ENCODE data around the gene SNRPD2. TPM values are rescaled to one million over a fixed set of nuclear protein-coding genes. Genes with fewer than 3 reads are reported as not detected.

Gene SNRPD2
- total RNA-seq, 2 experiments from 2014 or later: 634 to 652 TPM

- no peaks in the 10 kb centered on the region for H3K27me3 Mint-ChIP-seq (ENCODE audit: low read depth)
- H3K4me3 Mint-ChIP-seq: peak within 1 kb of the TSS; percentile 92
- ATAC-seq (peak; percentile 24), DNase-seq (peak; percentile 72)
- H3K4me1 Mint-ChIP-seq (ENCODE audit: low read depth): peaks cover 49% of the 10 kb centered on the region
- H3K27ac Mint-ChIP-seq: peak within 1 kb of the TSS; percentile 90
- CTCF ChIA-PET: interaction anchor here (0.7 to 7.2 kb wide), 8 partner anchors 10 to 153 kb away, joined by 3 to 47 read pairs (median 3); partner anchors contain the start of gene GPR4
- POLR2A ChIA-PET: interaction anchor here (1.1 kb wide), 1 partner anchor 41 kb away, joined by 4 read pairs; no protein-coding TSS in a partner anchor
- H3K9me3 Mint-ChIP-seq (ENCODE audit: insufficient read depth): no peaks in the 10 kb centered on the region
- H3K36me3 Mint-ChIP-seq (ENCODE audit: low read depth): peaks cover 15% of the 10 kb centered on the region
Measured at GRCh38 chr19:45638930-45639729, 52.6 kb downstream of the SNRPD2 start, which contains the start of gene EML2. Gene EML2 (minus strand): TSS chr19:45639397. CDS start chr19:45639376, 21 bp downstream.

- CTCF ChIA-PET: interaction anchor here (0.6 to 7.2 kb wide), 9 partner anchors 9 to 152 kb away, joined by 3 to 47 read pairs (median 3); partner anchors contain the start of genes GPR4 and QPCTL
- Mint-ChIP-seq H3K27ac (peak overlapping the region; percentile 90), H3K27me3 (ENCODE audit: low read depth) (no peaks in the 10 kb centered on the region), H3K36me3 (ENCODE audit: low read depth) (peaks cover 16% of the 10 kb centered on the region), H3K4me1 (ENCODE audit: low read depth) (peaks cover 42% of the 10 kb centered on the region), H3K4me3 (peak overlapping the region; percentile 92), H3K9me3 (ENCODE audit: insufficient read depth) (no peaks in the 10 kb centered on the region)
- POLR2A ChIA-PET: interaction anchor here (0.6 to 1.1 kb wide), 3 partner anchors 18 to 123 kb away, joined by 3 to 4 read pairs (median 3); no protein-coding TSS in a partner anchor
- no peak for ATAC-seq
- no peak for DNase-seq
Measured at GRCh38 chr19:45637890-45638667, 53.7 kb downstream of the SNRPD2 start.

Small RNA genes lying within 50 kb of the gene (microRNA-seq; reads per million reads assigned to microRNA genes)
- 513 reads per million, percentile 76 among the genes with 10 or more reads in this experiment for gene MIR330
- not detected for gene MIR642A
- not detected for gene MIR642B

Other genes with a start within 250 kb of the SNRPD2 start
- 100 to 1,000 TPM; 154 to 172 TPM for gene FOSB, start 224.0 kb downstream of the SNRPD2 start, total RNA-seq
- 1 to 10 TPM; 2.0 to 3.4 TPM for gene RTN2, start 194.9 kb downstream of the SNRPD2 start, total RNA-seq
- 1 to 10 TPM; 1.6 to 3.2 TPM for gene PPM1N, start 193.5 kb downstream of the SNRPD2 start, total RNA-seq
- gene VASP, start 184.5 kb downstream of the SNRPD2 start, total RNA-seq: 100 to 1,000 TPM; 215 to 222 TPM
- gene OPA3, start 107.2 kb downstream of the SNRPD2 start, total RNA-seq: 10 to 100 TPM; 13.4 to 14.9 TPM
- not detected for gene GPR4, start 89.7 kb downstream of the SNRPD2 start, total RNA-seq
- gene EML2, start 52.6 kb downstream of the SNRPD2 start, total RNA-seq: 10 to 100 TPM; 93.6 to 97.6 TPM
- 1 to 10 TPM; 7.0 to 9.2 TPM for gene GIPR, start 23.7 kb downstream of the SNRPD2 start, total RNA-seq
- 1 to 10 TPM; 6.7 to 8.0 TPM for gene QPCTL, start 713 bp upstream of the SNRPD2 start, total RNA-seq
- 10 to 100 TPM; 32.6 to 33.9 TPM for gene FBXO46, start 38.9 kb upstream of the SNRPD2 start, total RNA-seq
- not detected for gene MEIOSIN, start 41.5 kb upstream of the SNRPD2 start, total RNA-seq
- under 1 TPM; 0.53 to 0.89 TPM for gene SIX5, start 77.3 kb upstream of the SNRPD2 start, total RNA-seq
- gene DMPK, start 90.5 kb upstream of the SNRPD2 start, total RNA-seq: 10 to 100 TPM in 1 of 2 experiments, 1 to 10 TPM in 1; 9.9 to 14.4 TPM
- gene DMWD, start 100.9 kb upstream of the SNRPD2 start, total RNA-seq: 10 to 100 TPM; 20.6 TPM
- gene RSPH6A, start 123.4 kb upstream of the SNRPD2 start, total RNA-seq: under 1 TPM; 0.55 to 0.68 TPM
- gene SYMPK, start 171.2 kb upstream of the SNRPD2 start, total RNA-seq: 10 to 100 TPM; 97.3 to 98.3 TPM
- gene FOXA3, start 172.4 kb upstream of the SNRPD2 start, total RNA-seq: not detected
- 10 to 100 TPM; 18.0 to 19.1 TPM for gene IRF2BP1, start 194.2 kb upstream of the SNRPD2 start, total RNA-seq
- 10 to 100 TPM; 10.4 to 11.3 TPM for gene MYPOP, start 210.7 kb upstream of the SNRPD2 start, total RNA-seq
- gene NANOS2, start 222.8 kb upstream of the SNRPD2 start, total RNA-seq: not detected

Measured in activated CD8-positive, alpha-beta T cell treated with anti-CD3 and anti-CD28 coated beads, Interleukin-2, amount 10 ng/mL, durations not matched to agents 7 days and 5 days (primary cell).